ENCODE results near the gene TBRG4. TPM values are rescaled to one million over a fixed set of nuclear protein-coding genes. Genes with fewer than 3 reads are reported as not detected.

Gene TBRG4
- total RNA-seq, 1 donor from 2014 or later, result 74.4 TPM

DNA sequence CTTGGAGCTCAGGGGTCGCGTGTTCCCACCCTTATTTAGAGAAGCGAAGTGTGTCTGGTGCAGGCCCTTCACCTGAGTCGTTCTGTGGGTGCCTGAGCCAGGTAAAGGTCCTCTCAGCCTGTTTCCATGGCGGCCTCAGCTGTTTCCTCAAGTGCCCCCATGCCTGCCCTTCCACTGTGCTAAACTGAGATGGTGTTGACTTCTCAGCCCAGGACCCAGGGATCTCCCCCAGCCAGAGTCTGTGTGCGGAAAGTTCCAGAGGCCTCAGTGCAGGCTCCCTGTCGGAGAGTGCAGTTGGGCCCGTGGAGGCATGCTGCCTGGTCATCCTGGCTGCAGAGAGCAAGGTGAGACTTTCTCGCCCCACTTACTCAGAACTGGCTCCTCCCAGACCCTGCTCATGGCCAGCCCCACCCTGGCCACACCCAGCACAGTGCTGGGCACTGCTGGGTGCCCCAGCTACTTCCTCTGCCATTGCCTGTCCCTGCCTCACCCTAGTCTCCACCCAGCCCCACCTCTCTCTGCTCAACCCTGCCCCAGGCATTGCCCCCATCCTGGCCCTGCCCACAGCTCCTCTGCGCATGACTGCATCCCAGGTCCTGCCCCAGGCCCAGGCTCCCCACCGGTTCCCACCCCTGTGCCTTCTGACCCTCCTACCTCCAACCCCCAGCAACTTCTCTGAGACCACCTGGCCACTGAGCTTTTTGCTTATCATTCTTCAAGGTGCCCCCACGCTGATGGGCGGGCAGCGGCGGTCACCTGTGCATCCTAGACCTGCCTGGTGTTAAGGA, 43.1 kb downstream of the TBRG4 start:
- TF ChIP-seq, protein P1, sequence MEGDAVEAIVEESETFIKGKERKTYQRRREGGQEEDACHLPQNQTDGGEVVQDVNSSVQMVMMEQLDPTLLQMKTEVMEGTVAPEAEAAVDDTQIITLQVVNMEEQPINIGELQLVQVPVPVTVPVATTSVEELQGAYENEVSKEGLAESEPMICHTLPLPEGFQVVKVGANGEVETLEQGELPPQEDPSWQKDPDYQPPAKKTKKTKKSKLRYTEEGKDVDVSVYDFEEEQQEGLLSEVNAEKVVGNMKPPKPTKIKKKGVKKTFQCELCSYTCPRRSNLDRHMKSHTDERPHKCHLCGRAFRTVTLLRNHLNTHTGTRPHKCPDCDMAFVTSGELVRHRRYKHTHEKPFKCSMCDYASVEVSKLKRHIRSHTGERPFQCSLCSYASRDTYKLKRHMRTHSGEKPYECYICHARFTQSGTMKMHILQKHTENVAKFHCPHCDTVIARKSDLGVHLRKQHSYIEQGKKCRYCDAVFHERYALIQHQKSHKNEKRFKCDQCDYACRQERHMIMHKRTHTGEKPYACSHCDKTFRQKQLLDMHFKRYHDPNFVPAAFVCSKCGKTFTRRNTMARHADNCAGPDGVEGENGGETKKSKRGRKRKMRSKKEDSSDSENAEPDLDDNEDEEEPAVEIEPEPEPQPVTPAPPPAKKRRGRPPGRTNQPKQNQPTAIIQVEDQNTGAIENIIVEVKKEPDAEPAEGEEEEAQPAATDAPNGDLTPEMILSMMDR (conservative IDR thresholded peaks at IDR 0.05; ENCODE audit: low read depth, low read length), result no peak
- H3K4me3 ChIP-seq (ENCODE audit: low read depth, low read length), result no peak overlapping the region
- DNase-seq (ENCODE audit: low read depth), result no peak

DNA sequence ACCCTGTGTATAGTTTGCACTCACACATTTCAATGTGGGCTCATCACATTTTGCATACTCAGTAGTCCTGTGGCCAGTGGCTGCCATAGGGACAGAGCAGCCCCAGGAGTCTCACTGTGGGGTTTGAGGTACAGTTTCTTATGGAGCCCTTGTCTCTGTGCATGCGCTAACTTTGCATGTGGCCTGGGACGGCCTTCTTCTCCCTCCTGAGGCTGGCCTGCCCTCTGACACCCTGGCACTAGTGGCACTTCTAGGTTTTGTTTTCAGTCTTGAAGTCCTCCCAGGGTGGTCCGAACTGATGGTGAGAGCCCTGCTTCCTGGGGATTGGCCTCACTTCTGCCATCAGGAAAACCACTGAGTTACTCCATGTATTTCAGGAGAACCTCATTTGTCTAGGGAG, 43.9 kb downstream of the TBRG4 start:
- no peak for DNase-seq (ENCODE audit: low read depth)
- TF ChIP-seq, protein P1 (conservative IDR thresholded peaks at IDR 0.05; ENCODE audit: low read depth, low read length), result no peak
- no peak overlapping the region for H3K4me3 ChIP-seq (ENCODE audit: low read depth, low read length)

DNA sequence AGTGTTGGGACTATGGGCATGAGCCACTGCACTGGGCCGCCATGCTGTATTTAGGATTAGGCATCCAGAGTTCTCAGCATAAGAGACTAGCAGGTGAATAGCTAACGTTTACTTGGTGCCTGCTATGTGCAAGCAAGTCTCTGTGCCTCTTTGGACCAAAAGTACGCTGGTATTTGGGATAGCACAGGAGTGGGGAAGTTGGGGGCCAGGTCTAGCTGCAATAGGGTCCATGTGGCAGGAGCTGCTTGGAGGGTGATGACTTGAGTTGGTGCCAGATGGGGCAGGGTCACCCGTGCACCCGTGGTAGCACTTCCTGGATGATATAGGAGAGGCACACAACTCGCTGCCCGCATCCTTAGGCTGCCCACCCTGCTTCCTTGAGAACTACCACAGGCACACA, 45.1 kb downstream of the TBRG4 start:
- no peak for DNase-seq (ENCODE audit: low read depth)
- no peak overlapping the region for H3K4me3 ChIP-seq (ENCODE audit: low read depth, low read length)
- TF ChIP-seq, protein P1 (conservative IDR thresholded peaks at IDR 0.05; ENCODE audit: low read depth, low read length), result no peak

DNA sequence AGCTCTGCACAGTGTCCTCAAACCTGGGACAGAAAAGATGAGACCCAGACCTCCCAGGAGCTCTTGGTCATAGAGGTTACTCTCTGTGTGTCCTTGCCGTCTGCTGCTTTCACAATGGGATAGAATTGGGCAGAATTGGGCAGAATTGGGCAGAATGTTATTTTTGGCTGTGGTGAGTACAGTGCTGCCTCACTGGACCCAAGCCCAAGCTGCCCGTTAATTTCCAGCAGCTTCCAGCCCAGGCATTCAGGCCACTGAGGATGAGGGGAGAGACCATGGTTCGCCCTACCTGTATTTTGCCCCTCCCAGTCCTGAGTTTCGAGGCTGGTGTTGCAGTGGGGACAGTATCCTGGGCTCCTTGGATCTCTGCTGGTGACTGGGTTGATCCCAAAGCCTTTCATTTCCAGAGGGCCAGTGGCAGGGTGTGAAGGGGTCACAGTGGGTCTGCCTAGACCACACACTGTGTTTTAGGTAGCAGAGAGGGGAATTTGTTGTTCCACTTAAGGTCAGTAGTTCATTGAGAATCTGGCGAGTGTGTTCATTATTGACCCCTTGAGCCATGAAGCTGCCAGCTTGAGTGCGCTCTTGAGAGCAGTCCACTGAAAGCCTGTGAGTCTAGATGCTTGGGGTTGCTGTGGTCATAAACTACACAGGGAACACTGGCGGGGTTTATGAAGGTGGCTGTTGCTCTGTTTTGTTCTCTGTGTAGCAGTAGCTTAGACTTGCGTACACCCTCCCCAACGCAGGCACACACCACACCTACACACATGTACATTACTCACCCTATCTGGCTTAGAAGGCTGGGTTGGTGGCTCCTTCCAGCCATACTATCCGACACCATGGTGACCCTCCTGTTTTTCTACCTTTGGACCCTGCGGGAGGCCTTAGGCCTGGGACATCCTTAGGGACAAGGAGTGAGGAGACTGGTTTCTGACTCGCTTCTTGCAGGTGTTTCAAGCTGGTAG, 46.2 kb downstream of the TBRG4 start:
- no peak for DNase-seq (ENCODE audit: low read depth)
- TF ChIP-seq, protein P1 (conservative IDR thresholded peaks at IDR 0.05; ENCODE audit: low read depth, low read length), result no peak
- H3K4me3 ChIP-seq (ENCODE audit: low read depth, low read length), result no peak overlapping the region

DNA sequence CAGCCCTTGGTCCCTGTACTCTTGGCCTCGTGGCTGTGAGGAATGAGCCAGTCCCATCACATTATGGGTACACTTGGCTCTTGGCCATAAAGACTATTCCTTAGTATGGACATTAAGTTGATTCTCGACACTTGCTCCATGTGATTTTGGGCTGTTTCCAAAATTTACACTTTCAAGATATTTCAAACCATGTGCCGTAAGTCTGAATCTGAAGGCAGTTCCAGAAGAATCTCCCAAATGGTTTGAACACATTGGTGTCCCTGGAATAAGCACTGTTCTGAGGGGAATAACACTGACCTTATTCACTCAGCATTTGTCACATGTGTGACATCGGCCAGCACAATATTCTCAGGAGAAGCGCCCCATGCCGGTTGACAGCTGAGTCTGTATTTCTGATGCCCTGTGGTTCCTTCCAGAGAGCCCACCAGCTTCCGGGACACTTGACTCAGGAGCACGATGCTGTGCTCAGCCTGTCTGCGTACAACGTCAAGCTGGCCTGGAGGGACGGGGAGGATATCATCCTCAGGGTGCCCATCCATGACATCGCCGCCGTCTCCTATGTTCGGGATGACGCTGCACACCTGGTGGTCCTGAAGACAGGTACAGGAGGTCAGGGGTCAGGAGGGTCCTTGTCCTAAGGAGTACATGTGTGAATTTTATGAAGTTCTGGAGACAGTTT, 47.3 kb downstream of the TBRG4 start:
- H3K4me3 ChIP-seq (ENCODE audit: low read depth, low read length), result no peak overlapping the region
- DNase-seq (ENCODE audit: low read depth), result no peak
- TF ChIP-seq, protein P1 (conservative IDR thresholded peaks at IDR 0.05; ENCODE audit: low read depth, low read length), result no peak

DNA sequence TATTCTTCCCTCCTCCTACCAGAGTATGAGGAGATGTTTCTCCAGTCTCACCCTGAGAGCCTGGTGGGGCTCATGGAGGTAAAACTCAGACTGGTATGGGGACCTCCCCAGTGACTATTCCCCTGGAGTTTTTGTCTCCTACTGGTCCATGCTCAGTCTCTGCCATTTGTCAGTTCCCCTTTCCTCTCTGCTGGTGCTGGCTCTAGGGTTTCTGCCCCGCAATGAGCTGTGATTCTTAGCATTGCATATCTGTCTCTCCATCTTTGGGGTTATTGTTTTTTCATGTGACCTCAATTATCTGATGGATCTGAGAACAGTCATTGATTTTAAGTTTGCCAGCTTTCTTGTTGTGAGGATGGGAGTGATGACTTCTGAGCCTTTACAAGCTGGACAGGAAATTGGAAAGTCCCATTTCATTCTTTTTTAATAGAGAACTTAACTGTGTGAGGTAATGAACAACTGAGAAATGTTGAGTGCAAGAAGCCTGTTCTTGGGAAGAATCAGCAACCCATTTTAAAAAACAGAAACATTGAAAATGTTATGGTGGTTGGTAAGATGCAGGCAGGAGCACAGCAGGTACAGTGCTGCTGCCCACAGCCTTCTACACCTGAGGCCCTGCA, 49.6 kb downstream of the TBRG4 start:
- DNase-seq (ENCODE audit: low read depth), result no peak
- TF ChIP-seq, protein P1 (conservative IDR thresholded peaks at IDR 0.05; ENCODE audit: low read depth, low read length), result no peak
- no peak overlapping the region for H3K4me3 ChIP-seq (ENCODE audit: low read depth, low read length)
